Anterior cingulate cortex (tissue), 58 donors: ENCODE data around the gene C2CD4C.
"Not testable (repeated sequence)": the region's sequence is repeated elsewhere in the genome, so short reads cannot be mapped to it uniquely, and the experiment has no call there.

ENCODE experiments used
- DNase-seq, 58 donors: peaks; one replicate each; lab custom pipeline; 2025; lab: John Stamatoyannopoulos, UW

The C2CD4C gene

GRCh38 chr19:402786-403185 lies 6.2 kb downstream of the C2CD4C start:
- DNase-seq, result no peak

- no peak for DNase-seq
Observed at GRCh38 chr19:401866-402511, 7.0 kb downstream of the C2CD4C start.

GRCh38 chr19:400976-401865 lies 7.7 kb downstream of the C2CD4C start:
- DNase-seq, result no peak

GRCh38 chr19:399370-399769 lies 9.6 kb downstream of the C2CD4C start:
- no peak for DNase-seq

GRCh38 chr19:398719-399118 lies 10.2 kb downstream of the C2CD4C start:
- no peak for DNase-seq

GRCh38 chr19:397941-398706 lies 10.8 kb downstream of the C2CD4C start:
- DNase-seq, result no peak

GRCh38 chr19:397321-397720 lies 11.6 kb downstream of the C2CD4C start:
- no peak for DNase-seq

- no peak for DNase-seq
Observed at GRCh38 chr19:395467-395866, 13.5 kb downstream of the C2CD4C start.

- DNase-seq, result not testable (repeated sequence)
Observed at GRCh38 chr19:394857-395256, 14.1 kb downstream of the C2CD4C start.

GRCh38 chr19:393560-393959 lies 15.4 kb downstream of the C2CD4C start:
- not testable (repeated sequence) for DNase-seq

- no peak for DNase-seq
Observed at GRCh38 chr19:392375-392970, 16.5 kb downstream of the C2CD4C start.

- DNase-seq, result no peak
Observed at GRCh38 chr19:391726-392374, 17.1 kb downstream of the C2CD4C start.

- DNase-seq, result no peak
Observed at GRCh38 chr19:391207-391557, 17.8 kb downstream of the C2CD4C start.

GRCh38 chr19:390386-391206 lies 18.4 kb downstream of the C2CD4C start:
- no peak for DNase-seq

GRCh38 chr19:389935-390289 lies 19.0 kb downstream of the C2CD4C start:
- no peak for DNase-seq

GRCh38 chr19:389255-389934 lies 19.6 kb downstream of the C2CD4C start:
- DNase-seq, result no peak

GRCh38 chr19:388691-389090 lies 20.3 kb downstream of the C2CD4C start:
- DNase-seq, result no peak

GRCh38 chr19:387777-388176 lies 21.2 kb downstream of the C2CD4C start:
- no peak for DNase-seq
